K562 (cell line): ENCODE measurements around the gene ATP10B. TPM values are rescaled to one million over a fixed set of nuclear protein-coding genes. Genes with fewer than 3 reads are reported as not detected.

ENCODE experiments used
- ATAC-seq: fragments of 200-7000 bp; cut with Tn5 transposase; 3 replicates; pipeline ENCODE4 v1.9.1; 2020; ENCODE audit warnings: moderate library complexity
- BruUV-seq: library from RNA; stranded (reverse); fragments of 400-500 nt; replicated peaks from 2 replicates; lab custom pipeline; 2021; lab: Mats Ljungman, UMichigan
- CTCF ChIA-PET: fragments of 300-600 bp; formaldehyde crosslinking; extraction: SDS; loops from one replicate; lab custom pipeline; 2021; ENCODE audit warnings: low intra/inter-chr PET ratio; lab: Yijun Ruan, JAX
- POLR2A ChIA-PET: fragments of 300-600, 350-650 bp; sonication (Branson Sonifier 250); formaldehyde crosslinking; extraction: SDS; loops from one replicate; lab custom pipeline; 2021; ENCODE audit warnings: antibody characterized with exemption, inconsistent platforms; lab: Yijun Ruan, JAX
- DNase-seq, 4 experiments: peaks; one replicate each; pipeline versions ENCODE4 v3.0.0 to v3.0.0-alpha.2; 2011 to 2018; ENCODE audit warnings: low spot score in 3 of 4, mixed read lengths in 3 of 4; ENCODE audit errors: extremely low read depth in 1 of 4
- FAIRE-seq: peaks from 2 replicates; lab custom pipeline; 2011; peaks lifted over from hg19 to GRCh38; lab: Jason Lieb, UNC
- H2AFZ ChIP-seq: 2 replicates; pipeline ENCODE4 v1.6.0; 2011; ENCODE audit warnings: low read depth, low read length, control low read depth, inconsistent platforms
- H3K27ac ChIP-seq: fragments of 200-600 bp; 3 replicates; pipeline ENCODE4 v1.8.0; 2011; ENCODE audit warnings: low read depth, mild to moderate bottlenecking, control low read depth, inconsistent platforms, low read length, moderate library complexity, mixed read lengths; ENCODE audit errors: extremely low read depth
- H3K27me3 ChIP-seq, 2 experiments: fragments of 300-600 bp in 1 of 2; 2 replicates in 1 of 2; 3 replicates in 1 of 2; pipeline versions ENCODE4 v1.6.0 to v1.8.0; 2011; ENCODE audit warnings: inconsistent platforms in 2 of 2, low read length in 2 of 2, mild to moderate bottlenecking in 1 of 2, mixed read lengths in 1 of 2, moderate library complexity in 1 of 2; ENCODE audit not compliant: control insufficient read depth in 2 of 2, insufficient read depth in 2 of 2
- H3K36me3 ChIP-seq: fragments of 300-600 bp; 3 replicates; pipeline ENCODE4 v1.8.0; 2011; ENCODE audit warnings: mild to moderate bottlenecking, low read length, inconsistent platforms; ENCODE audit not compliant: control insufficient read depth, insufficient read depth
- H3K4me1 ChIP-seq, 2 experiments: fragments of 200-600 bp in 1 of 2; replicated peaks in 1 of 2; 2 replicates in 1 of 2; 3 replicates in 1 of 2; pipeline versions ENCODE4 v1.5.1 to v1.8.0; 2011; ENCODE audit warnings: inconsistent platforms in 2 of 2, low read length in 2 of 2, mild to moderate bottlenecking in 1 of 2, mixed read lengths in 1 of 2, moderate library complexity in 1 of 2; ENCODE audit not compliant: control insufficient read depth in 2 of 2, insufficient read depth in 2 of 2
- H3K4me2 ChIP-seq: 2 replicates; pipeline ENCODE4 v1.6.1; 2011; ENCODE audit warnings: low read length, control low read depth, inconsistent platforms, mixed read lengths; ENCODE audit not compliant: insufficient read depth
- H3K4me3 ChIP-seq: fragments of 200-600 bp; sonication (generic), shearing (Covaris generic); 2 replicates; pipeline ENCODE4 v1.5.1; 2016; ENCODE audit warnings: control low read depth, inconsistent platforms
- H3K79me2 ChIP-seq: fragments of 200-600 bp; 3 replicates; pipeline ENCODE4 v1.8.0; 2011; ENCODE audit warnings: low read length, inconsistent platforms; ENCODE audit not compliant: control insufficient read depth, insufficient read depth
- H3K9ac ChIP-seq, 2 experiments: 2 replicates each; pipeline versions ENCODE4 v1.6.0 to v1.6.1; 2011; ENCODE audit warnings: low read depth in 2 of 2, low read length in 2 of 2, control low read depth in 1 of 2, inconsistent platforms in 1 of 2, mild to moderate bottlenecking in 1 of 2, mixed read lengths in 1 of 2; ENCODE audit not compliant: insufficient read depth in 1 of 2
- H3K9me1 ChIP-seq: one replicate; pipeline ENCODE4 v1.6.0; 2011; ENCODE audit warnings: inconsistent platforms, mild to moderate bottlenecking, low read length, moderate library complexity; ENCODE audit not compliant: control insufficient read depth, insufficient read depth
- H3K9me3 ChIP-seq: replicated peaks from 2 replicates; pipeline ENCODE4 v1.5.1; 2011; ENCODE audit warnings: low read depth, low read length, inconsistent platforms; ENCODE audit not compliant: control insufficient read depth, insufficient read depth
- H4K20me1 ChIP-seq: replicated peaks from 2 replicates; pipeline ENCODE4 v1.6.1; 2011; ENCODE audit warnings: low read length, inconsistent platforms, mixed read lengths; ENCODE audit not compliant: control insufficient read depth, insufficient read depth
- ATF1 ChIP-seq, 2 experiments: fragments of 450-650 bp in 1 of 2; IDR thresholded peaks; 2 replicates each; pipeline ENCODE4 v1.6.1; 2016; ENCODE audit warnings: missing compliant biosample characterization in 1 of 2, missing genetic modification characterization in 1 of 2
- HDAC1 ChIP-seq, 2 experiments: fragments of 450-650 bp; IDR thresholded peaks; 2 replicates each; pipeline ENCODE4 v1.6.1; 2016 to 2017; ENCODE audit warnings: inconsistent platforms in 1 of 2, mild to moderate bottlenecking in 1 of 2, moderate library complexity in 1 of 2
- PHB ChIP-seq: fragments of 250-450 bp; sonication (Bioruptor Pico); IDR thresholded peaks from 2 replicates; pipeline ENCODE4 v1.5.0; 2021
- SAFB ChIP-seq: fragments of 200-400 bp; formaldehyde crosslinking; IDR thresholded peaks from 2 replicates; pipeline ENCODE4 v1.6.1; 2017; ENCODE audit warnings: low read depth, low read length, borderline replicate concordance
- SUPT5H ChIP-seq: fragments of 450-650 bp; IDR thresholded peaks from 2 replicates; pipeline ENCODE4 v1.6.1; 2016
- WGBS: fragments of 100-300 bp; shearing (Covaris generic); methylation state at CpG from one replicate; pipeline ENCODE4 v1.1.6; 2016; ENCODE audit warnings: low coverage, mixed read lengths; ENCODE audit not compliant: insufficient coverage; ENCODE audit errors: missing lambda C conversion rate; 5-methylcytosine and 5-hydroxymethylcytosine counted together
- in situ Hi-C: fragments of 300-500 bp; cut with MboI; formaldehyde crosslinking; loops from 4 replicates; pipeline ENCODE4 v1.15.0; 2018; ENCODE audit warnings: inconsistent platforms, mixed read lengths
- intact Hi-C: fragments of 100-400 bp; cut with micrococcal nuclease; formaldehyde crosslinking; loops from 2 replicates; pipeline ENCODE4 v1.14.2; 2022
- polyA plus RNA-seq, 8 experiments: library from polyadenylated mRNA; depleted of rRNA in 4 of 8; stranded (reverse) in 5 of 8; unstranded in 3 of 8; fragments of >200 nt; fragmentation: Nextera tagmentation in 2 of 8; fragmentation: Illumina TruSeq in 1 of 8; extraction: Ambion mirVana in 2 of 8; extraction: Trizol in 1 of 8; gene quantifications; 2 replicates each; pipeline versions ENCODE4 v1.2.1 to v1.2.3, GENCODE V29; 2011 to 2014; ENCODE audit warnings: inconsistent platforms in 1 of 8, missing spikeins in 1 of 8
- total RNA-seq, 7 experiments: library from RNA; depleted of rRNA in 6 of 7; stranded (reverse); fragments of >200 nt in 6 of 7; fragmentation: Illumina TruSeq in 2 of 7; extraction: Trizol in 2 of 7; gene quantifications; 2 replicates each; pipeline versions ENCODE4 v1.2.1 to v1.2.3, GENCODE V29; 2011 to 2021; ENCODE audit warnings: low replicate concordance in 1 of 7
- TF ChIP-seq, protein P1 (sequence below): fragments of 450-650 bp; IDR thresholded peaks from 2 replicates; pipeline ENCODE4 v1.6.1; 2016; ENCODE audit warnings: low read depth

ATP10B gene
- total and polyA plus RNA-seq, 9 of the 15 experiments (the other 6 are each of a cell fraction or from before 2014, with no cell fraction given): 0.04 TPM; not detected in 8

GRCh38 chr5:160548949-160549645, 302.9 kb downstream of the ATP10B start:
- Histone ChIP-seq H3K9me1 (no peaks in the 10 kb centered on the region), H2AFZ (no peak overlapping the region), H3K4me2 (no peak overlapping the region), H3K79me2 (no peaks in the 10 kb centered on the region), H4K20me1 (no peaks in the 10 kb centered on the region), H3K27me3 (no peaks in the 10 kb centered on the region), H3K27ac (no peak overlapping the region), H3K4me3 (no peak overlapping the region), H3K36me3 (no peaks in the 10 kb centered on the region), H3K9ac (no peak overlapping the region), H3K4me1 (no peaks in the 10 kb centered on the region), H3K9me3 (no peaks in the 10 kb centered on the region)
- in situ Hi-C loops (no loop called here), intact Hi-C loops (no loop called here)
- WGBS: 0% methylated on average over 4 of the region's 4 CpGs
- no peak for DNase-seq
- ATAC-seq: no peak
- FAIRE-seq: no peak
- no TSS peak for BruUV-seq
- ChIA-PET CTCF (no interaction called here), POLR2A (interaction anchor here (0.6 kb wide), 1 partner anchor 249 kb away, joined by 3 read pairs; no protein-coding TSS in a partner anchor)
- TF ChIP-seq, protein P1, sequence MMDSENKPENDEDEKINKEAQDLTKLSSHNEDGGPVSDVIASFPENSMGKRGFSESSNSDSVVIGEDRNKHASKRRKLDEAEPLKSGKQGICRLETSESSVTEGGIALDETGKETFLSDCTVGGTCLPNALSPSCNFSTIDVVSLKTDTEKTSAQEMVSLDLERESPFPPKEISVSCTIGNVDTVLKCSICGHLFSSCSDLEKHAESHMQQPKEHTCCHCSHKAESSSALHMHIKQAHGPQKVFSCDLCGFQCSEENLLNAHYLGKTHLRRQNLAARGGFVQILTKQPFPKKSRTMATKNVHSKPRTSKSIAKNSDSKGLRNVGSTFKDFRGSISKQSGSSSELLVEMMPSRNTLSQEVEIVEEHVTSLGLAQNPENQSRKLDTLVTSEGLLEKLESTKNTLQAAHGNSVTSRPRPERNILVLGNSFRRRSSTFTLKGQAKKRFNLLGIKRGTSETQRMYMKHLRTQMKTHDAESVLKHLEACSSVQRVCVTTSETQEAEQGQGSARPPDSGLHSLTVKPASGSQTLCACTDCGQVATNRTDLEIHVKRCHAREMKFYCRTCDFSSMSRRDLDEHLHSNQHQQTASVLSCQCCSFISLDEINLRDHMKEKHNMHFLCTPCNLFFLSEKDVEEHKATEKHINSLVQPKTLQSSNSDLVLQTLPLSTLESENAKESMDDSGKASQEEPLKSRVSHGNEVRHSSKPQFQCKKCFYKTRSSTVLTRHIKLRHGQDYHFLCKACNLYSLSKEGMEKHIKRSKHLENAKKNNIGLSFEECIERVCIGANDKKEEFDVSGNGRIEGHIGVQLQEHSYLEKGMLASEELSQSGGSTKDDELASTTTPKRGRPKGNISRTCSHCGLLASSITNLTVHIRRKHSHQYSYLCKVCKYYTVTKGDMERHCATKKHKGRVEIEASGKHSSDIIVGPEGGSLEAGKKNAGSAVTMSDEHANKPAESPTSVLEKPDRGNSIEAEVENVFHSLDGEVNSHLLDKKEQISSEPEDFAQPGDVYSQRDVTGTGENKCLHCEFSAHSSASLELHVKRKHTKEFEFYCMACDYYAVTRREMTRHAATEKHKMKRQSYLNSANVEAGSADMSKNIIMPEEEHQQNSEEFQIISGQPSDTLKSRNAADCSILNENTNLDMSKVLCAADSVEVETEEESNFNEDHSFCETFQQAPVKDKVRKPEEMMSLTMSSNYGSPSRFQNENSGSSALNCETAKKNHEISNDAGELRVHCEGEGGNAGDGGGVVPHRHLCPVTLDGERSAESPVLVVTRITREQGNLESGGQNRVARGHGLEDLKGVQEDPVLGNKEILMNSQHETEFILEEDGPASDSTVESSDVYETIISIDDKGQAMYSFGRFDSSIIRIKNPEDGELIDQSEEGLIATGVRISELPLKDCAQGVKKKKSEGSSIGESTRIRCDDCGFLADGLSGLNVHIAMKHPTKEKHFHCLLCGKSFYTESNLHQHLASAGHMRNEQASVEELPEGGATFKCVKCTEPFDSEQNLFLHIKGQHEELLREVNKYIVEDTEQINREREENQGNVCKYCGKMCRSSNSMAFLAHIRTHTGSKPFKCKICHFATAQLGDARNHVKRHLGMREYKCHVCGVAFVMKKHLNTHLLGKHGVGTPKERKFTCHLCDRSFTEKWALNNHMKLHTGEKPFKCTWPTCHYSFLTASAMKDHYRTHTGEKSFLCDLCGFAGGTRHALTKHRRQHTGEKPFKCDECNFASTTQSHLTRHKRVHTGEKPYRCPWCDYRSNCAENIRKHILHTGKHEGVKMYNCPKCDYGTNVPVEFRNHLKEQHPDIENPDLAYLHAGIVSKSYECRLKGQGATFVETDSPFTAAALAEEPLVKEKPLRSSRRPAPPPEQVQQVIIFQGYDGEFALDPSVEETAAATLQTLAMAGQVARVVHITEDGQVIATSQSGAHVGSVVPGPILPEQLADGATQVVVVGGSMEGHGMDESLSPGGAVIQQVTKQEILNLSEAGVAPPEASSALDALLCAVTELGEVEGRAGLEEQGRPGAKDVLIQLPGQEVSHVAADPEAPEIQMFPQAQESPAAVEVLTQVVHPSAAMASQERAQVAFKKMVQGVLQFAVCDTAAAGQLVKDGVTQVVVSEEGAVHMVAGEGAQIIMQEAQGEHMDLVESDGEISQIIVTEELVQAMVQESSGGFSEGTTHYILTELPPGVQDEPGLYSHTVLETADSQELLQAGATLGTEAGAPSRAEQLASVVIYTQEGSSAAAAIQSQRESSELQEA: no peak
- TF ChIP-seq ATF1 (CRISPR knock-in tag; IDR thresholded peaks at IDR 0.05): no peak
- no peak for TF ChIP-seq ATF1 (tag; IDR thresholded peaks at IDR 0.05)
- TF ChIP-seq PHB: no peak
- no peak for TF ChIP-seq HDAC1 (IDR thresholded peaks at IDR 0.05)
- no peak for TF ChIP-seq SAFB
- no peak for TF ChIP-seq SUPT5H
